AG10803 (cell line): ENCODE measurements around the gene SPC24.
"Not testable (repeated sequence)": the region's sequence is repeated elsewhere in the genome, so short reads cannot be mapped to it uniquely, and the experiment has no call there.

Source experiments
- DNase-seq: peaks from one replicate; pipeline ENCODE4 v3.0.0; 2010; ENCODE audit warnings: low read depth
- H3K4me3 ChIP-seq: 2 replicates; pipeline ENCODE4 v1.5.1; 2011; ENCODE audit warnings: mild to moderate bottlenecking, low read length, control low read depth
- CTCF ChIP-seq: conservative IDR thresholded peaks from 2 replicates; pipeline ENCODE4 v1.5.1; 2011; ENCODE audit warnings: mild to moderate bottlenecking, low read length, control low read depth, inconsistent platforms

Gene SPC24

GRCh38 chr19:11111117-11111770 lies 44.3 kb downstream of the SPC24 start:
- no peak for DNase-seq
- TF ChIP-seq CTCF: no peak
- no peak overlapping the region for H3K4me3 ChIP-seq

GRCh38 chr19:11108746-11109145 lies 46.8 kb downstream of the SPC24 start:
- no peak overlapping the region for H3K4me3 ChIP-seq
- DNase-seq: no peak
- no peak for TF ChIP-seq CTCF

GRCh38 chr19:11106477-11106876 lies 49.1 kb downstream of the SPC24 start:
- TF ChIP-seq CTCF: no peak
- no peak for DNase-seq
- H3K4me3 ChIP-seq: no peak overlapping the region

GRCh38 chr19:11105014-11105636 lies 50.5 kb downstream of the SPC24 start:
- no peak for DNase-seq
- no peak overlapping the region for H3K4me3 ChIP-seq
- TF ChIP-seq CTCF: no peak

GRCh38 chr19:11103667-11104066 lies 51.9 kb downstream of the SPC24 start:
- not testable (repeated sequence) for DNase-seq, H3K4me3 ChIP-seq

- no peak for TF ChIP-seq CTCF
- no peak for DNase-seq
Measured at GRCh38 chr19:11102944-11103343, 52.6 kb downstream of the SPC24 start.

GRCh38 chr19:11101057-11101456 lies 54.5 kb downstream of the SPC24 start:
- no peak overlapping the region for H3K4me3 ChIP-seq
- DNase-seq: no peak
- no peak for TF ChIP-seq CTCF

More at GRCh38 chr19:11102944-11103343, 52.6 kb downstream of the SPC24 start:
- H3K4me3 ChIP-seq: no peak overlapping the region
